Fibroblast of lung (primary cell): Measurements from ENCODE around the gene NDRG3. TPM values are rescaled to one million over a fixed set of nuclear protein-coding genes. Genes with fewer than 3 reads are reported as not detected.

Experiments used
- DNase-seq, 2 donors: peaks; one replicate each; pipeline versions ENCODE4 v3.0.0 to v3.0.0-alpha.2; 2010; ENCODE audit warnings: low read depth in 2 of 2
- H2AFZ ChIP-seq: 2 replicates; pipeline ENCODE4 v1.5.1; 2012; ENCODE audit warnings: low read length, control low read depth, inconsistent platforms
- H3K27ac ChIP-seq: 2 replicates; pipeline ENCODE4 v1.5.1; 2011; ENCODE audit warnings: low read length, control low read depth; ENCODE audit not compliant: insufficient read depth
- H3K27me3 ChIP-seq: 2 replicates; pipeline ENCODE4 v1.5.1; 2011; ENCODE audit warnings: mild to moderate bottlenecking, low read length; ENCODE audit not compliant: control insufficient read depth, insufficient read depth
- H3K36me3 ChIP-seq: 2 replicates; pipeline ENCODE4 v1.5.1; 2011; ENCODE audit warnings: low read length; ENCODE audit not compliant: control insufficient read depth, insufficient read depth
- H3K4me1 ChIP-seq: 2 replicates; pipeline ENCODE4 v1.5.1; 2011; ENCODE audit warnings: low read length; ENCODE audit not compliant: control insufficient read depth, insufficient read depth; ENCODE audit errors: extremely low read depth
- H3K4me2 ChIP-seq: 2 replicates; pipeline ENCODE4 v1.5.1; 2011; ENCODE audit warnings: low read length, control low read depth; ENCODE audit not compliant: insufficient read depth; ENCODE audit errors: extremely low read depth
- H3K4me3 ChIP-seq, 4 experiments: fragments of 200-600 bp in 1 of 4; sonication (generic) in 1 of 4; replicated peaks in 1 of 4; 2 replicates each; pipeline ENCODE4 v1.5.1; 2011 to 2016; ENCODE audit warnings: low read length in 4 of 4, low read depth in 3 of 4, mild to moderate bottlenecking in 3 of 4, control low read depth in 2 of 4, inconsistent platforms in 1 of 4, mixed read lengths in 1 of 4; ENCODE audit not compliant: insufficient read depth in 1 of 4; ENCODE audit errors: control extremely low read depth in 1 of 4
- H3K79me2 ChIP-seq: 2 replicates; pipeline ENCODE4 v1.5.1; 2012; ENCODE audit warnings: mild to moderate bottlenecking, low read length, inconsistent platforms; ENCODE audit not compliant: control insufficient read depth, insufficient read depth
- H3K9ac ChIP-seq: 2 replicates; pipeline ENCODE4 v1.5.1; 2011; ENCODE audit warnings: mild to moderate bottlenecking, low read length, control low read depth; ENCODE audit not compliant: insufficient read depth
- H3K9me3 ChIP-seq: 2 replicates; pipeline ENCODE4 v1.5.1; 2012; ENCODE audit warnings: low read depth, low read length; ENCODE audit not compliant: control insufficient read depth, insufficient read depth
- H4K20me1 ChIP-seq: 2 replicates; pipeline ENCODE4 v1.5.1; 2011; ENCODE audit warnings: low read length; ENCODE audit not compliant: control insufficient read depth, insufficient read depth; ENCODE audit errors: extremely low read depth
- EZH2 ChIP-seq: IDR thresholded peaks from 2 replicates; pipeline ENCODE4 v1.5.1; 2012; ENCODE audit warnings: low read length, control low read depth, mild to moderate bottlenecking; ENCODE audit errors: missing control alignments
- polyA plus RNA-seq, 2 donors: library from polyadenylated mRNA; depleted of rRNA in 1 of 2; stranded (reverse) in 1 of 2; unstranded in 1 of 2; fragments of >200 nt; gene quantifications; 2 replicates each; pipeline ENCODE4 v1.2.1, GENCODE V29; 2011 to 2012; ENCODE audit warnings: missing spikeins in 1 of 2
- total RNA-seq: library from RNA; depleted of rRNA; stranded (reverse); fragments of >200 nt; gene quantifications from 2 replicates; pipeline ENCODE4 v1.2.1, GENCODE V29; 2014
- TF ChIP-seq, protein P1 (sequence below), 2 donors: IDR thresholded peaks in 1 of 2; conservative IDR thresholded peaks in 1 of 2; 1 replicate in 1 of 2; 2 replicates in 1 of 2; pipeline ENCODE4 v1.5.1; 2011 to 2012; ENCODE audit warnings: low read length in 2 of 2, control low read depth in 1 of 2, inconsistent platforms in 1 of 2, low read depth in 1 of 2, mild to moderate bottlenecking in 1 of 2

The NDRG3 gene
- total and polyA plus RNA-seq, 2 donors (not counting 1 experiment from before 2014, with no cell fraction given), result 37.8 TPM

- no peaks in the 10 kb centered on the region for H3K27me3 ChIP-seq
Measured at GRCh38 chr20:36663031-36663430, 82.9 kb downstream of the NDRG3 start.

DNA sequence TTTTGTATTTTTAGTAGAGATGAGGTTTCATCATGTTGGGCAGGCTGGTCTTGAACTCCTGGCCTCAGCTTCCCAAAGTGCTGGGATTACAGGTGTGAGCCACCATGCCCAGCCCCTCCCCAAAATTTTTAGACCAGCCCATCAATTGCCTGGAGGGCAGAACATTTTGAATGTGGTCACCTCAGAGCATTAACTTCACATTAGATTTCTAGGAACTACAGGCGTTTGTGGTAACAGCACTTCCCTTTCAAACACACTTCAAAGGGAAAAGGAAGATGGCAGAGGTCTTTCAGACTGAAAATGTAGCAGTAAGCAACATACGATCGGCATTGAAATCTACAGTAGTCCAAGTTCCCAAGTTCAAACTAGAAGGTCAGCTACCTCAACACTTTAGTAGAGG lies 87.6 kb downstream of the NDRG3 start:
- DNase-seq, result no peak
- no peak overlapping the region for H2AFZ ChIP-seq
- no peak overlapping the region for H3K9ac ChIP-seq
- H3K4me2 ChIP-seq, result no peak overlapping the region
- no peak overlapping the region for H3K27ac ChIP-seq
- H3K36me3 ChIP-seq, result no peaks in the 10 kb centered on the region
- H4K20me1 ChIP-seq, result no peaks in the 10 kb centered on the region
- H3K27me3 ChIP-seq, result no peaks in the 10 kb centered on the region
- no peaks in the 10 kb centered on the region for H3K9me3 ChIP-seq
- H3K79me2 ChIP-seq, result no peaks in the 10 kb centered on the region
- H3K4me1 ChIP-seq, result no peaks in the 10 kb centered on the region
- H3K4me3 ChIP-seq, result no peak overlapping the region
- TF ChIP-seq, protein P1, sequence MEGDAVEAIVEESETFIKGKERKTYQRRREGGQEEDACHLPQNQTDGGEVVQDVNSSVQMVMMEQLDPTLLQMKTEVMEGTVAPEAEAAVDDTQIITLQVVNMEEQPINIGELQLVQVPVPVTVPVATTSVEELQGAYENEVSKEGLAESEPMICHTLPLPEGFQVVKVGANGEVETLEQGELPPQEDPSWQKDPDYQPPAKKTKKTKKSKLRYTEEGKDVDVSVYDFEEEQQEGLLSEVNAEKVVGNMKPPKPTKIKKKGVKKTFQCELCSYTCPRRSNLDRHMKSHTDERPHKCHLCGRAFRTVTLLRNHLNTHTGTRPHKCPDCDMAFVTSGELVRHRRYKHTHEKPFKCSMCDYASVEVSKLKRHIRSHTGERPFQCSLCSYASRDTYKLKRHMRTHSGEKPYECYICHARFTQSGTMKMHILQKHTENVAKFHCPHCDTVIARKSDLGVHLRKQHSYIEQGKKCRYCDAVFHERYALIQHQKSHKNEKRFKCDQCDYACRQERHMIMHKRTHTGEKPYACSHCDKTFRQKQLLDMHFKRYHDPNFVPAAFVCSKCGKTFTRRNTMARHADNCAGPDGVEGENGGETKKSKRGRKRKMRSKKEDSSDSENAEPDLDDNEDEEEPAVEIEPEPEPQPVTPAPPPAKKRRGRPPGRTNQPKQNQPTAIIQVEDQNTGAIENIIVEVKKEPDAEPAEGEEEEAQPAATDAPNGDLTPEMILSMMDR (conservative IDR thresholded peaks at IDR 0.05 in 1 of 2, IDR thresholded peaks at IDR 0.05 in 1 of 2; ENCODE audit: low read depth in 1 of 2, low read length in 2 of 2), result no peak
- no peak for TF ChIP-seq EZH2

More at GRCh38 chr20:36663031-36663430, 82.9 kb downstream of the NDRG3 start:
- H3K4me3 ChIP-seq, result no peak overlapping the region
- H3K27ac ChIP-seq, result no peak overlapping the region
- no peak overlapping the region for H3K9ac ChIP-seq
- no peaks in the 10 kb centered on the region for H3K36me3 ChIP-seq
- no peaks in the 10 kb centered on the region for H4K20me1 ChIP-seq
- DNase-seq, result no peak
- H3K4me1 ChIP-seq, result no peaks in the 10 kb centered on the region
- no peaks in the 10 kb centered on the region for H3K79me2 ChIP-seq
- no peak overlapping the region for H2AFZ ChIP-seq
- TF ChIP-seq, protein P1 (conservative IDR thresholded peaks at IDR 0.05 in 1 of 2, IDR thresholded peaks at IDR 0.05 in 1 of 2; ENCODE audit: low read depth in 1 of 2, low read length in 2 of 2), result no peak
- no peak for TF ChIP-seq EZH2
- H3K9me3 ChIP-seq, result no peaks in the 10 kb centered on the region
- no peak overlapping the region for H3K4me2 ChIP-seq

GRCh38 chr20:36656733-36657132 lies 89.2 kb downstream of the NDRG3 start:
- H3K9me3 ChIP-seq, result no peaks in the 10 kb centered on the region
- no peak for DNase-seq

More at GRCh38 chr20:36656733-36657132, 89.2 kb downstream of the NDRG3 start:
- H3K27ac ChIP-seq, result no peak overlapping the region
- H3K4me1 ChIP-seq, result no peaks in the 10 kb centered on the region
- no peak overlapping the region for H3K9ac ChIP-seq
- no peak overlapping the region for H2AFZ ChIP-seq
- no peaks in the 10 kb centered on the region for H3K27me3 ChIP-seq
- TF ChIP-seq EZH2, result no peak
- TF ChIP-seq, protein P1 (conservative IDR thresholded peaks at IDR 0.05 in 1 of 2, IDR thresholded peaks at IDR 0.05 in 1 of 2; ENCODE audit: low read depth in 1 of 2, low read length in 2 of 2), result no peak
- H3K4me3 ChIP-seq, result no peak overlapping the region
- no peaks in the 10 kb centered on the region for H3K79me2 ChIP-seq
- no peaks in the 10 kb centered on the region for H4K20me1 ChIP-seq
- H3K4me2 ChIP-seq, result no peak overlapping the region
- no peaks in the 10 kb centered on the region for H3K36me3 ChIP-seq
